ENCODE data around the gene PPP1R3F.

Gene PPP1R3F

DNA sequence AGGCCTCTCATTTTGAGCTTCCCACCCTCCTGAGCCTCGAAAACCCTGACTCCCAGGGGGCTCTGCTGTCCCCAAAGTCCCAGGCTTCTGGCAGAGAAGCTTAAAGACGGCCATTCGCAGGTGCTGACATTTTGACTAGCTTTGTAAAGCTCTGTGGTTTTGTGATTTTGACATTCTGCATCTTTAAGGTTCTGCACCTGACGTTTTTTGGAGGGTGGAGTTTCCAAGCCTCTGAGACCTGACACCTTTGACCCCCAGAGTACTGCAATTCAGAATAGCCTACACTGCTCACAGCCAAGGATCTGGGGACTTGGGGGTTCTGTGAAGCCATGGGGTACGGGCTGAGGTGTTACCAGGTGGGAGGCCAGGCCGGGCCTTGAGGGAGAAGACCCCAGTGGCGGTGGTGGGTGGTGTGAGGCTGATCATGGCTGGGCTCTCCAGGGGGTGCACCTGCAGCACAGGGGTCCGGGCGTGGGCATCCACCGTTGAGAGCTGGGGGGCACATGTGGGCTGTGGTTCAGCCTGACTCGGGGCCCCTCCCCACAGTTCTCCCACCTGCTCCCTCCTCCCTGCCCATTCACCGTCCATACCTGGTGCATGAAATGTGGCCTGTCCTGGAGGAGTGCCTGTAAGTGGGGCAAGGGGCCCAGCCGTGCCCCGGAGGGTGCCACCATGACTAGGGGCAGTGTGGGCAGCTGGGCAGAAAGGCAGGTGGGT is 12.4 kb upstream of the PPP1R3F start:
- Histone ChIP-seq H3K27ac (ENCODE audit: low read length) (no peak overlapping the region), H2AFZ (ENCODE audit: low read depth, low read length) (no peak overlapping the region), H3K79me2 (ENCODE audit: insufficient read depth, low read length) (no peaks in the 10 kb centered on the region), H3K4me2 (ENCODE audit: insufficient read depth, low read length) (no peak overlapping the region), H3K36me3 (ENCODE audit: insufficient read depth, low read length) (no peaks in the 10 kb centered on the region), H3K4me3 (ENCODE audit: low read depth in 1 of 2, low read length in 2 of 2) (no peak overlapping the region), H3K4me1 (ENCODE audit: insufficient read depth, low read length) (no peaks in the 10 kb centered on the region), H4K20me1 (ENCODE audit: insufficient read depth, low read length) (no peaks in the 10 kb centered on the region), H3K9ac (ENCODE audit: low read depth, low read length) (no peak overlapping the region), H3K27me3 (ENCODE audit: insufficient read depth, low read length, poor library complexity) (no peaks in the 10 kb centered on the region), H3K9me3 (ENCODE audit: insufficient read depth, low read length, severe bottlenecking) (no peaks in the 10 kb centered on the region)
- TF ChIP-seq EZH2 (IDR thresholded peaks at IDR 0.05; ENCODE audit: borderline replicate concordance, low read depth, low read length, severe bottlenecking): no peak
- TF ChIP-seq, protein P1, sequence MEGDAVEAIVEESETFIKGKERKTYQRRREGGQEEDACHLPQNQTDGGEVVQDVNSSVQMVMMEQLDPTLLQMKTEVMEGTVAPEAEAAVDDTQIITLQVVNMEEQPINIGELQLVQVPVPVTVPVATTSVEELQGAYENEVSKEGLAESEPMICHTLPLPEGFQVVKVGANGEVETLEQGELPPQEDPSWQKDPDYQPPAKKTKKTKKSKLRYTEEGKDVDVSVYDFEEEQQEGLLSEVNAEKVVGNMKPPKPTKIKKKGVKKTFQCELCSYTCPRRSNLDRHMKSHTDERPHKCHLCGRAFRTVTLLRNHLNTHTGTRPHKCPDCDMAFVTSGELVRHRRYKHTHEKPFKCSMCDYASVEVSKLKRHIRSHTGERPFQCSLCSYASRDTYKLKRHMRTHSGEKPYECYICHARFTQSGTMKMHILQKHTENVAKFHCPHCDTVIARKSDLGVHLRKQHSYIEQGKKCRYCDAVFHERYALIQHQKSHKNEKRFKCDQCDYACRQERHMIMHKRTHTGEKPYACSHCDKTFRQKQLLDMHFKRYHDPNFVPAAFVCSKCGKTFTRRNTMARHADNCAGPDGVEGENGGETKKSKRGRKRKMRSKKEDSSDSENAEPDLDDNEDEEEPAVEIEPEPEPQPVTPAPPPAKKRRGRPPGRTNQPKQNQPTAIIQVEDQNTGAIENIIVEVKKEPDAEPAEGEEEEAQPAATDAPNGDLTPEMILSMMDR (IDR thresholded peaks at IDR 0.05; ENCODE audit: borderline replicate concordance, extremely low read depth, low read length, poor library complexity, severe bottlenecking): no peak
- no peak for DNase-seq
- no peak for ATAC-seq (ENCODE audit: insufficient read depth, low read depth)

DNA sequence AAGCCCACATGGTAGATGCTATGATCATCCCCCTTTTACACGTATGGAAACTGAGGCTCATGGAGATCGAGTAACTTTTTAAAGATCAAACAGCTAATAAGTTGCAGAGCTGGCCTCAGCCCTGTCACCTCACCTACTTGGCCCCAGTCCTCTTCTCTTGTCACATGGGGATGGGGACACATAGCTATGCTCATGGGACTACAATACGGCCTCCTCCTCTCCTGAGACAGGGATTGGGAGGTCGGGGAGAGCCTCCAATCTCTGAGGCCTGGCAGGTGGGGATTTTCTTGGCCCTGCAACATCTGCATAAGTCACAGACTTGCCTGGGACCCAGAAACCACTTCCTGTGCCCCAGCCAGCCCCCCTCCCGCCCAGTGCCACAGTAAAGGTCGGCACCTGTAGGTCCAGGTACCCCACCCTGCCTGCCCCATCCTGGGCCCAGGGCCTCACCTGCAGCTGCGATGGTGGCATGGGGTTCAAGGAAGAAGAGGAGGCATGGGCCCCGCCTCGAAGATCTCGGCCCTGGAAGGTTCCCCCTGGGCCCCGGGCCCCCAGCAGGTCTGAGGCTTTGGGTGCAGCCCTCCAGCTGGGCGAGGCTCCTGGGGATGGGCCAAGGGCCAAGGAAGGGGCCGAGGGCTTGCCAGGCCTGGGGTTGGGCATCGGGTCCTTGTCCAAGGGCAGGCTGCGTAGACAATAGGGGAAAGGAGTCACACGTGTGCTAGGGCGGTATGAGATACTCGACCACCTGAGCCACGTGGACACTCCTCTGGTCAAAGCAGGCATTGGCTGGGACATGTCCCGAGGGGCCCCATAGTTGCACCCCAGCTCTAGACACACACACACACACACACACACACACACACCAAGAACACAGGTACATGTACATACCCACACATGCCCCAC is 11.5 kb upstream of the PPP1R3F start:
- DNase-seq: peak; percentile 23
- Histone ChIP-seq H3K9me3 (ENCODE audit: insufficient read depth, low read length, severe bottlenecking) (no peaks in the 10 kb centered on the region), H2AFZ (ENCODE audit: low read depth, low read length) (no peak overlapping the region), H3K4me1 (ENCODE audit: insufficient read depth, low read length) (no peaks in the 10 kb centered on the region), H3K27me3 (ENCODE audit: insufficient read depth, low read length, poor library complexity) (no peaks in the 10 kb centered on the region), H3K36me3 (ENCODE audit: insufficient read depth, low read length) (no peaks in the 10 kb centered on the region), H3K9ac (ENCODE audit: low read depth, low read length) (no peak overlapping the region), H3K79me2 (ENCODE audit: insufficient read depth, low read length) (no peaks in the 10 kb centered on the region), H3K27ac (ENCODE audit: low read length) (no peak overlapping the region), H3K4me3 (ENCODE audit: low read depth in 1 of 2, low read length in 2 of 2) (no peak overlapping the region), H3K4me2 (ENCODE audit: insufficient read depth, low read length) (no peak overlapping the region), H4K20me1 (ENCODE audit: insufficient read depth, low read length) (no peaks in the 10 kb centered on the region)
- TF ChIP-seq, protein P1 (IDR thresholded peaks at IDR 0.05; ENCODE audit: borderline replicate concordance, extremely low read depth, low read length, poor library complexity, severe bottlenecking): no peak
- TF ChIP-seq EZH2 (IDR thresholded peaks at IDR 0.05; ENCODE audit: borderline replicate concordance, low read depth, low read length, severe bottlenecking): no peak
- ATAC-seq (ENCODE audit: insufficient read depth, low read depth): peak; percentile 53

DNA sequence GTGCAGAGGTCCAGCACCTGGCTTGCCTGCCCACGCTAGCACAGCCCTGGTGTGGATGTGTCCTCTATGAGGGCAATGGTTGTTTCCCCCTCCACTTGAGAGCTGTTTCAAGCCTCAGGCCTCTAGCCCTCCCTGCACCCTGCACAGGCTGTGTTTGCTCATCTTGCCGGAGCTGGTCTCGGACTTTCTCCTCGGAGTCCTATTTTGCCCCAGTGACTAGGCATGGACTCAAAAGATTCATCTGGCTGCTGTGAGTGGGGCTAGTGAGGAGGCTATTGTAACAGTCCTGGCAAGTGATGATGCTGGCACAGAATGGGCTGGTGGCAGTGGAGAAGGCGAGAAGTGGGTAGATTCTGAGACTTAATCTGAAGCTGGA is 10.9 kb upstream of the PPP1R3F start:
- no peaks in the 10 kb centered on the region for H3K4me1 ChIP-seq (ENCODE audit: insufficient read depth, low read length)
- H3K79me2 ChIP-seq (ENCODE audit: insufficient read depth, low read length): no peaks in the 10 kb centered on the region
- H3K9ac ChIP-seq (ENCODE audit: low read depth, low read length): no peak overlapping the region
- no peaks in the 10 kb centered on the region for H3K27me3 ChIP-seq (ENCODE audit: insufficient read depth, low read length, poor library complexity)
- TF ChIP-seq, protein P1 (IDR thresholded peaks at IDR 0.05; ENCODE audit: borderline replicate concordance, extremely low read depth, low read length, poor library complexity, severe bottlenecking): no peak
- TF ChIP-seq EZH2 (IDR thresholded peaks at IDR 0.05; ENCODE audit: borderline replicate concordance, low read depth, low read length, severe bottlenecking): no peak
- ATAC-seq (ENCODE audit: insufficient read depth, low read depth) (no peak), DNase-seq (no peak)
- H4K20me1 ChIP-seq (ENCODE audit: insufficient read depth, low read length): no peaks in the 10 kb centered on the region
- no peak overlapping the region for H3K4me2 ChIP-seq (ENCODE audit: insufficient read depth, low read length)
- H3K4me3 ChIP-seq (ENCODE audit: low read depth in 1 of 2, low read length in 2 of 2): no peak overlapping the region
- H3K9me3 ChIP-seq (ENCODE audit: insufficient read depth, low read length, severe bottlenecking): no peaks in the 10 kb centered on the region
- H2AFZ ChIP-seq (ENCODE audit: low read depth, low read length): no peak overlapping the region
- H3K36me3 ChIP-seq (ENCODE audit: insufficient read depth, low read length): no peaks in the 10 kb centered on the region
- no peak overlapping the region for H3K27ac ChIP-seq (ENCODE audit: low read length)
